Type B pancreatic cell (in vitro differentiated cells): ENCODE measurements around the gene DIP2B. TPM values are rescaled to one million over a fixed set of nuclear protein-coding genes. Genes with fewer than 3 reads are reported as not detected.

Source experiments
- DNase-seq: peaks from one replicate; pipeline ENCODE4 v3.0.0; 2021; ENCODE audit warnings: mixed read lengths; ENCODE audit not compliant: unreplicated experiment; ENCODE audit errors: extremely low spot score
- H3K27ac Mint-ChIP-seq: 2 replicates; pipeline ENCODE4 v1.8.0; 2021; ENCODE audit warnings: mild to moderate bottlenecking, mixed read lengths
- H3K27me3 Mint-ChIP-seq: 2 replicates; pipeline ENCODE4 v1.8.0; 2021; ENCODE audit warnings: mixed read lengths
- H3K36me3 Mint-ChIP-seq: 2 replicates; pipeline ENCODE4 v1.8.0; 2021; ENCODE audit warnings: mixed read lengths
- H3K4me1 Mint-ChIP-seq: one replicate; pipeline ENCODE4 v1.8.0; 2021; ENCODE audit warnings: mixed read lengths; ENCODE audit not compliant: unreplicated experiment
- H3K4me3 Mint-ChIP-seq: 2 replicates; pipeline ENCODE4 v1.8.0; 2021; ENCODE audit warnings: mild to moderate bottlenecking, mixed read lengths
- H3K9me3 Mint-ChIP-seq: 2 replicates; pipeline ENCODE4 v1.8.0; 2021; ENCODE audit warnings: mixed read lengths
- total RNA-seq: library from RNA; stranded (reverse); gene quantifications from 2 replicates; pipeline ENCODE4 v1.2.1, GENCODE V29; 2021; ENCODE audit warnings: low replicate concordance
- TF ChIP-seq, protein P1 (sequence below): fragments of 200-600 bp; sonication (generic); conservative IDR thresholded peaks from 2 replicates; pipeline ENCODE4 v1.5.0; 2021; ENCODE audit warnings: antibody characterized with exemption, mild to moderate bottlenecking

The DIP2B gene
- total RNA-seq, 1 donor from 2014 or later: 27.2 TPM

DNA sequence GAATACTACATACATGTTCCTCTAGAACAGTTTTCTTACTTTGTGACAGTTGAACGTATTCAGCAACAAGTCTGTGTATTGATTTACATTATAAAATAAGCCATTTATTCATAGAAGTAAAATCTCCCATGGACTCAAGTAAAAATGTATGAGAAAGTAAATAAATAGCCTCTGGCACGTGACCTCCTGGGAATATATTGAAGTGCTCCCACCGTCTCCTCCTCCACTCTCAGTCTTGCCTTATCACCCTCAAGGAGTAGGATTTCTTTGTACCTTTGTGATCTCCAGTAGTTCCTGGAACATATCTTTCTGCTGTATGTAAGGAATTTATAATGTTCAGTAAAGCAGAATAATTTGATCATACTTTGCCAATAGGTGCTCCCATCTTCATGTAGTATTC, 90.9 kb downstream of the DIP2B start:
- TF ChIP-seq, protein P1, sequence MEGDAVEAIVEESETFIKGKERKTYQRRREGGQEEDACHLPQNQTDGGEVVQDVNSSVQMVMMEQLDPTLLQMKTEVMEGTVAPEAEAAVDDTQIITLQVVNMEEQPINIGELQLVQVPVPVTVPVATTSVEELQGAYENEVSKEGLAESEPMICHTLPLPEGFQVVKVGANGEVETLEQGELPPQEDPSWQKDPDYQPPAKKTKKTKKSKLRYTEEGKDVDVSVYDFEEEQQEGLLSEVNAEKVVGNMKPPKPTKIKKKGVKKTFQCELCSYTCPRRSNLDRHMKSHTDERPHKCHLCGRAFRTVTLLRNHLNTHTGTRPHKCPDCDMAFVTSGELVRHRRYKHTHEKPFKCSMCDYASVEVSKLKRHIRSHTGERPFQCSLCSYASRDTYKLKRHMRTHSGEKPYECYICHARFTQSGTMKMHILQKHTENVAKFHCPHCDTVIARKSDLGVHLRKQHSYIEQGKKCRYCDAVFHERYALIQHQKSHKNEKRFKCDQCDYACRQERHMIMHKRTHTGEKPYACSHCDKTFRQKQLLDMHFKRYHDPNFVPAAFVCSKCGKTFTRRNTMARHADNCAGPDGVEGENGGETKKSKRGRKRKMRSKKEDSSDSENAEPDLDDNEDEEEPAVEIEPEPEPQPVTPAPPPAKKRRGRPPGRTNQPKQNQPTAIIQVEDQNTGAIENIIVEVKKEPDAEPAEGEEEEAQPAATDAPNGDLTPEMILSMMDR: no peak
- peaks cover 20% of the 10 kb centered on the region for H3K4me1 Mint-ChIP-seq
- H3K27me3 Mint-ChIP-seq: no peaks in the 10 kb centered on the region
- H3K27ac Mint-ChIP-seq: no peak overlapping the region
- no peaks in the 10 kb centered on the region for H3K9me3 Mint-ChIP-seq
- DNase-seq: no peak
- H3K36me3 Mint-ChIP-seq: no peaks in the 10 kb centered on the region
- no peak overlapping the region for H3K4me3 Mint-ChIP-seq

DNA sequence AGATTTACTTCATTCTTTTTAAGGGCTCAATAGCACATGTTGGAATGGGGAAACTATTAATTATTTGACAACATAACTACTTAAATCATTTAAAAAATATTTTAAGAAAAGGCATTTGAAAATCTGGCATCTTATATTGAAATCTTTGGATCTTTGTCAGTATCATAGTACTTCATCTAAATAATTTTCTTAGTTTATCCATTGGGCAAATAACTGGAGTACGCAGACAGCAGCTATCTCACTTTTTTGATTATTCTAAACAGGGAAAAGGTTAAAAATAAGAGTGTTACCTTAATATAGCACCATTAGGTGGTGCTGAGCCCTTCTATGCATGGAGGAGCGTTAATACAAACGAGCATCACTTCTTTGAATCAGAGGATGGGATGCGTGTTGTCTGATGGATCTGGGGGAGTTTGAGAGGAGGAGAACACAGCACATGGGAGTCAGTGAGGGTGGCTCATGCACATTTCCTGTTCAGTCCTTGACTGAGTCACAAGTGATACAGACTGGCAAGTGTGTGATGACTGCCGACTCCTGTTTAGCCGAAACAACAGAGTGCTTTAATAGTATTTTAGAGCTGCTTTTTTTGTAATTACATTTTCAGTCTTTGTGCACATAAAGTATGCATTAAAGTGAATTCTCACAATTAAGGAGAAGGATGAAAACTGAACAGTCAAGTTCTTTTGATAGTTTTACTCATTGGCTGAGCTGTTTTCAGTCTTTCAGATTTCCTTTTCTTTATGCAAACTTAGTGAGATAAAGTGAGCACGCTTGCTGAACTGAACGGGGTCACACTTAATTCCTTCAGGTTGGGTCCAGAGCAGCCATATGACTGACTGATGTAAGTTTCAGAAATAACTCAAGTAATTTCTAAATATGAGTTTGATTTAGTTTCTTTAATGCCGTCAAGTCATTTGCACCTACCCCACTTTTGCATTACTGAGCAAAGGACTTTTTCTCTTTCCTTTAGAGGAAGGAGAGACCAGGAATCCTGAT, 92.7 kb downstream of the DIP2B start:
- H3K4me3 Mint-ChIP-seq: no peak overlapping the region
- TF ChIP-seq, protein P1: no peak
- no peak overlapping the region for H3K27ac Mint-ChIP-seq
- no peaks in the 10 kb centered on the region for H3K9me3 Mint-ChIP-seq
- H3K36me3 Mint-ChIP-seq: peaks cover 8% of the 10 kb centered on the region
- peaks cover 20% of the 10 kb centered on the region for H3K4me1 Mint-ChIP-seq
- no peaks in the 10 kb centered on the region for H3K27me3 Mint-ChIP-seq
- DNase-seq: no peak

DNA sequence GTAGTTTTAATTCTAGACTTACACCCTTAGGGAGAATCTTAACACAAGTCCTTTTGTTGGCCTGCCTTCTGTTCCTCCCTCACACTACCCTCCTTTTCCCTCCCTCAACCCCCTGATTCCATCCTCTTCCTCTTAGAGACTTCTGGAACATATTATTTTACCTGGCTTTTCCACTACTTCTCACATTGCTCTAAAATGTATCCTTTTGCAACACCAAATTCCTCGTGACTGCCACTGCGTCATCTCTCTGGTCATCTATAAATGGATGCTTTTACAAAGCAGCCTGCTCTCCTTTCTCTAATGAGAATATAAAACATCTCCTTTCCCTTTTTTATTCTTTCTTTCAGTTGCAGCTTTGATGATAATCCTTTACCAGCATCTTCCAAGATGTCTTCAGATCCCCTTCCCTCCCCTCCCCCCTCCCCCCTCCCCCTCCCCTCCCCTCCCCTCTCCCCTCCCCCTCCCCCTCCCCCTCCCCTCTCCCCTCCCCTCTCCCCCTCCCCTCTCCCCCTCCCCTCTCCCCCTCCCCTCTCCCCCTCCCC, 93.6 kb downstream of the DIP2B start:
- TF ChIP-seq, protein P1: no peak
- H3K36me3 Mint-ChIP-seq: peaks cover 8% of the 10 kb centered on the region
- no peak overlapping the region for H3K27ac Mint-ChIP-seq
- no peak overlapping the region for H3K4me3 Mint-ChIP-seq
- H3K9me3 Mint-ChIP-seq: no peaks in the 10 kb centered on the region
- no peak for DNase-seq
- no peaks in the 10 kb centered on the region for H3K27me3 Mint-ChIP-seq
- H3K4me1 Mint-ChIP-seq: peaks cover 23% of the 10 kb centered on the region

DNA sequence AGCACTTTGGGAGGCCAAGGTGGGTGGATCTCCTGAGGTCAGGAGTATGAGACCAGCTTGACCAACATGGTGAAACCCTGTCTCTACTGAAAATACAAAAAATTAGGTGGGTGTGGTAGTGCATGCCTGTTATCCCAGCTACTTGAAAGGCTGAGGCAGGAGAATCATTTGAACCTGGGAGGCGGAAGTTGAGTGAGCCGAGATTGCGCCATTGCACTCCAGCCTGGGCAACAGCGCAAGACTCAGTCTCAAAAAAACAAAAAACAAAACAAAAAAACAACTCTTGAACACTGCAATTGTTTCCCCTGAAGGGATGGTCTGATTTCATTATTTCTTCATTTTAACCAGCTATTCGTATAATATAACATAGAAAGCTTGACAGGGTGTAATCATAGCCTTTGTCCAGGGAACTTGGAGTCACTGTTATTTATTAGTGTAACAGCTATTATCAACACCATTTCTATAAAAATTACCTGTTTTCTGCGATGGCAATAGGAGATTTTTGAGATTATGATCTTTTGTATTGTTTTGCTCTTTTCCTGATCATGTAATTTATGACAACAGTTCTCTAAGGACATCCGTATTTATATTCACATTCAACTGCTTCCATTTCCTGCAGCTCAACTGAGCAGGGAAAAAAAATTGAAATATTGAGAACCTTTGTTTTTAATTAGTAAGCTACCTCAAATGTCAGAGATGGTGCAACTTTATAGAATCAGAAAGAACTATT, 94.7 kb downstream of the DIP2B start:
- TF ChIP-seq, protein P1: no peak
- Mint-ChIP-seq H3K4me1 (peaks cover 29% of the 10 kb centered on the region), H3K27me3 (no peaks in the 10 kb centered on the region), H3K27ac (peak overlapping the region; percentile 13), H3K4me3 (no peak overlapping the region), H3K9me3 (no peaks in the 10 kb centered on the region), H3K36me3 (peaks cover 8% of the 10 kb centered on the region)
- no peak for DNase-seq

DNA sequence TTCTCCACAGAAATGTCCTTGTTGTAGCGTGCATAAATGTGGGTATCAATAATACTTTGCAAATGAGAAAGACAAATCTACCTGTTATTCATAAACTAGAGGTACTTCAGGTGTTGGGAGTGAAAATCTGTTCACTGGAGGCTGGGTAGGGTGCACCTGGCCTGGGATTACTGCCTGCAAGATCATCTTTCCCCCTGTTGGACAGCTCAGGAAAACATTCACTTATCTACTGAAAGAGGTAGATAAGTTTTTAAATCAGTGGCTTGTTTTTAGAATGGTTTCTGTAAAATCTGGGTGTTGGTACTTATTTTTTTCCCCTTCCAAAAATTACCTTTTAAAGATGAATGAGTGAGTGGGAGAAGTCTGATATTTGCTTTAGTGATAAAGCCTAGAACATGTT, 95.6 kb downstream of the DIP2B start:
- DNase-seq: no peak
- H3K9me3 Mint-ChIP-seq: no peaks in the 10 kb centered on the region
- peaks cover 8% of the 10 kb centered on the region for H3K36me3 Mint-ChIP-seq
- peak overlapping the region; percentile 9 for H3K27ac Mint-ChIP-seq
- no peaks in the 10 kb centered on the region for H3K27me3 Mint-ChIP-seq
- TF ChIP-seq, protein P1: no peak
- peaks cover 29% of the 10 kb centered on the region for H3K4me1 Mint-ChIP-seq
- H3K4me3 Mint-ChIP-seq: no peak overlapping the region
